GM18858 (cell line): ENCODE data around the gene CDH22.

Experiments used
- ATAC-seq: cut with Tn5 transposase; IDR thresholded peaks from one replicate; pipeline ENCODE4 v1.9.1; 2021; ENCODE audit not compliant: unreplicated experiment

CDH22 gene

DNA sequence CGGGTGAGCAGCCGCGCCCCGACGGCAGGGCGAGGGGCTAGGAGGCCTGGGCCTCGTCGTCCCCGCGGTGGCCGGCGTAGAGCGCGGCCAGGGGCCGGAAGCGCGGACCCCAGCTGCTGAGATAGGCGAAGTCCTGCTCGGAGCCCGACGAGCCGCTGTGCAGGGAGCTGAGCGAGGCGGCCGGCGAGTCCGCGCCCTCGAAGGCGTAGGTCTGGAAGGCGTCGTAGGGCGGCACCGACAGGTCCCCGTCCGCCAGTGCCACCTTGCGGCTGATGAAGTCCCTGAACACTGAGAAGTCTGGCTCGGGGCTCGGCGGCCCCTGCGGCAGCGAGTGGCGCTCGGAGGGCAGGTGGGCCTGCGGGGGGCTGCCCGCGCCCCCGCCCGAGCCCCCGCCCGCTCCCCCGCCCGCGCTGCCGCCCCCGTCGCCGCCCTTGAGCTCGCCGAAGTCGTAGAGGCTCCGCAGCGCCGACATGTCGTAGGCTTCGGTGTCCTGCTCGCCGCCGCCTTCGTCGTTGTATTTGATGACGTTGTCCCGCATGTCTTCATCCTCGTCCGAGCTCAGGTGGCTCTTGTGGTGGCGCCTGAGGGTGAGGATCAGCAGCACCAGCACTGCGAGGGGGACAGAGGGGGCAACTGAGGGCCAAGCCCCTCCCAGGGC, 133.7 kb downstream of the CDH22 start:
- no peak for ATAC-seq

DNA sequence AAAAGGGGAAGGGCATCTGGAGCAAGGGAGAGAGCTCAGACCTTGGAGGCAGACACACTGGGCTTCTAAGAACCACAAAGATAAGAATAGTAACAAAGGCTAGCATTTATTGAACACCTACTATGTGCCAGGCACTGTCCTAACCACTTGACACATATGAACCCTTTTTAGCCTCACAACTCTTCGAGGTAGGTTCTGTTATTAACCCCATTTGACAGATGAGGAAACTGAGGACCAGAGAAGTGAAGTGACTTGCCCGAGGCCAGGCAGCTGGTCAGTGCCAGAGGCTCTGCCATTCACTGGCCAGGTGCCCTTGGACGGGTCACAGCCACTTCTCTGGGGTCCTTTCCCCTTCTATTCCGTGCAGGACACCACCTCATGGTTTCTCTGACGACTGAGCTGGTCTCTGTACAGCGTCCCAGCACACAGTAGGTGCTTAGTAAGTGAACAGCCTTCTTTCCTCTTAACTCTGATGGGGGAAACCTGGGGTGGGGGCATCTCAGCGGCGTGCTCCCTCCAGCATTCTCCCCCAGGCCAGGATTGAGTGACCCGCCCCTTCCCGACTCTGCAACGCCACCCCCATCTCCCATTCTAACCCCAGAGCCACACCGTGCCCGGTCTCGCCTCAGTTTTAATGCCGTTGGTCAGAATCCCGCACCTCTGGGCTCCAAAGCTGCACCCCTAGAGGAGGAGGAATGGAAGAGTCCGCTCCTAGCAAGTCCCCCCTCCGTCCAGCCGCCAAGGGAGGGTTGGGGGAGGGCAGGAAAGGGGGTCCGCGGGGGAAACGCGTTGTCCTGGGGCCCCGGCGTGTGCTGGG, 134.4 kb downstream of the CDH22 start:
- ATAC-seq, result no peak

DNA sequence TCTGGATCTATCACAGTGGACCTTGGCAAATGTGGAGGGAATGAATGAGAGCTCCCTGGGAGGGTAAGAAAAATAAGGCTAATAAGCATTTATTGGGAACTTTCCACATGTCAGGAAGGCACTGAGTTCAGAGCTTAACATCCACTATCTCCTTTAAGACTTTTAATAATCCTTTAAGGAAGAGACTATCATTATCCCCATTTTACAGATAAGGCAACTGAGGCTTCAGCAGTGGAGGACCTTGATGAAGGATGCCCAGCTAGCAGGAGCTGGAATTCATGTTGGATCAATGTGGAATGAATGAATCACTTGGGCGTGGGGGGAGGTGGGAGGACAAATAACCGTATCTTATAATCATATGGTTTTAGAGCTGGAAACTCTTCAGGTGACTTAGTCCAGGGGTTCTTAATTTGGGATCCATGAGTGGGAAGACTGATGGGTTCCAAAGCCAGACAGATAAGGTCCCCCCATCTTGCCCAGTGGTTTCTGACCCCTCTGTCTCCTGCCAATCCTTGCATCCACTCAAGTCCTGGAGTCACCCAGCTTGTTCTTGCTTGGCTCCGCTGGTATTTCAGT, 135.2 kb downstream of the CDH22 start:
- ATAC-seq, result no peak

DNA sequence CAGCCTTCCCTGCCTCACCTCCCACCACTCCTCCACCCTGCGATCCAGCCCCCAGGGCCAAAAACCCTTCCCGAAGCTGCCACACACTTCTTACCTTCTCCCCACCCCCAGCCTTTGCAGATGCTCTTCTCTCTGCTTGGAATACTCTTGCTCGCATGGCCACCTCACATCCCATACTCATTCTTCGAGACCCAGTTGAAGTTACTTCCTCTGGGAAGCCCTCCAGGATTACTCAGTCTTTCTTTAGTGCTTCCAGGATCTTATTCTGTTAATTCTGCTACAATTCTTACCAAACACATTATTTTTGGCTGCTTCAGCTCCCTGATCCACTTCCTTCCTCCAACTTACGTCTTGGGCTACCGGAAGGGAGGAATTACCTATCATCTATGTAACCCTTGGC, 135.8 kb downstream of the CDH22 start:
- ATAC-seq, result no peak

DNA sequence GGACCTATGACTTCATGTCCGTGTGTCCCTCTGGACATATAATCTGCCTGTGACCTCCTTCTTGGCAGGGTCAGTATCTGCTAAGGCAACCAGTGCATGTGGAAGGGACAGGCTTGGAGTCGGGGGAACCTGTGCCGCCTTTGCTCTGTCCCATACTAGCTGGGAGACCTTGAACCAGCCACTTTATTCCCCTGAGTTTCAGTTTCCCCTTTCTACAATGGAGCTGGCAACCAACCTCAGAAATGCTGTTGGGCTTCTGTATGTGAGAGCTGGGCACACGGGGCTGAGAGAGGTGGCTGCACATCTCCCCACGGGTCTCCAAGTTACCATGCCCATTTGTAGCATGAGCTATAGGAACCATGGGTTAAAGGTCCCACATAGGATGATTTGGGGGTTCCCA, 136.4 kb downstream of the CDH22 start:
- no peak for ATAC-seq

DNA sequence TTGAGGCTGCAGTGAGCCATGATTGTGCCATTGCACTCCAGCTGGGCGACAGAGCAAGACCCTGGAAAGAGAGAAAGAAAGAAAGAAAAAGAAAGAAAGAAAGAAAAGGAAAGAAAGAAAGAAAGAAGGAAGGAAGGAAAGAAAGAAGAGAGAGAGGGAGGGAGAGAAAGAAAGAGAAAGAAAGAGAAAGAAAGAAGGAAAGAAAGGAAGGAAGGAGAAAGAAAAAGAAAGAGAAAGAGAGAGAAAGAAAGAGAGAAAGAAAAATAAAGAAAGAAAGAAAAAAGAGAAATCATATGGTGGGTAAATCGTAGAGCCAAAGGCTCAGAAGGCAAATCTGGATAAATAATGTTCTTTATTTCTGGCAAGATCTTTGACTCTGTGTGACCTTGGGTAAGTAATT, 136.8 kb downstream of the CDH22 start:
- ATAC-seq, result no peak

DNA sequence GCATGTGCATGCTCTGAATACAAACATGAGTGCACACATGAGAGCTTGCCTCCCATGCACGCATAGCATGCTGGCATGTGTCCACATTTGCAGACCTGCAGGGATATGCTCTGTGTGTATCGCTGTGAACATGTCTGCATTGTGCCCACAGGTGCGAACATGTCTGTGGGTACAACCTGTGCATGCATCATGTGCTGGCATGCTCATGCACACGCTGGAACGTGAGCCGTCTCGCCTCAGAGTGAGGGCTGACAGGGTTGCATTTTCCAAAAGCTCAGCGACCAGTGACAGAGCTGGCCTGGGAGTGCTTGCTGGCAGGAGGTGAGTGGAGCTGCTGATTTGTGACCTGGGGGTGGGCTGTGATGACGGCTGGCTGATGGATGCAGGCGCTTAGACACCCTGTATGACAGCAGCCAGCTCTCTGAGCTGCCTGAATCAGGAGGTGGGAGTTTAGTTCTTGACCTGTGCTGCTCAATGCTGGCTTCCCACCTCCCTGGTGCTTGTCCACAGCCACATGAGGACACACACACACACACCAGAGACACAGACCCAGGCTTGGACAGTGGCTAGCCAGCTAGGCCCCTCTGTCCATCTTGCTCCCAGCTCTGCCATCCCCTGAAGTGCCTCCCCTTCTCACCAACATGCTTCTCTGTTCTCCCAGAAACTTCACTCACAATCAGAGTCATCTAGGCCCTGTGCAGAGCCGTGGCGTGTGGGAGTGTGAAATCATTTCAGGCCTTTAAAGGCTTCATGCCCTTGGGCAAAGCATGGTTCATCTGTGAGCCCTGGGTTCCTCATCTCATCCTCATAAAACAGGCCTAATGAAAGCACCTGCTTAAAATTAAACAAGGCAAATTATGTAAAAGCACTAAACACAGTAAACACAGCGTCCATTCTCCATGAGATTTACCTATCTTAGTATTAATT, 138.8 kb downstream of the CDH22 start:
- no peak for ATAC-seq

DNA sequence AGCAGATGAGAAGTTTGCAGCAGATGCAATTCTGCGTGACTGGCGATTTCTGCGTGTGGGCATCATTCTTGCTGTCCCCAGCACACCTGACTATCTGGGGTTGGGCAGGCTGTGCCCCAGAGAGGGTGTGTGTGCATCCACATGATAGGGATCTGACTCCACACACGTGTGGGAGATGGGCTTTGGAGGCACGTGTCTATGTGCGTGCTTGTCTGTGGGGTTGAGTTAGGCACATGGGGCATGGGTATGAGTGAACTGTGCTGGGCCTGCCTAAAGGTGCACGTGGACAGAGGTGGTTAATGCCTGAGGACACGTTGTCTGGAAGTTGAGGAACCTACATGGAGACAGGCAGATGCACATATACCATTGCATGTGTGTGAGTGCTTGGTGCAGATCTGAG, 139.9 kb downstream of the CDH22 start:
- ATAC-seq, result no peak

DNA sequence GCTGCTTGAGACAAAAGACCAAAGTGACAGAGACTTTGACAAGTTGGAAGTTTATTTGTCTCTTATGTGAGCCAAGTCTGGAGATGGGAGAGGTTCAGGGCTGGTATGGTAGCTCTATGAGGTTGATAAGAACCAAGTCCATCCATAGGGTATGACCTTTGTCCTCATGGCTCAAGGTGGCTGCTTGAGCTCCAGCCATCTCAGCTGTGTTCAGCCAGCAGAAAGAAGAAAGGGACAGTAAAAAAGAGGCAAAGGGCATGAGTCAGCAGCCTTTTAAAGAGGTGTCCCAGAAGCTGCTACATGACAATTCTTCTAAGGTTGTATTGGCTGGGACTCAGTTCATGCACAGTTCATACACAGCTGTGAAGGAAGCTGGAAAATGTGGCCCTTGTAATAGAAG, 141.2 kb downstream of the CDH22 start:
- ATAC-seq, result no peak

DNA sequence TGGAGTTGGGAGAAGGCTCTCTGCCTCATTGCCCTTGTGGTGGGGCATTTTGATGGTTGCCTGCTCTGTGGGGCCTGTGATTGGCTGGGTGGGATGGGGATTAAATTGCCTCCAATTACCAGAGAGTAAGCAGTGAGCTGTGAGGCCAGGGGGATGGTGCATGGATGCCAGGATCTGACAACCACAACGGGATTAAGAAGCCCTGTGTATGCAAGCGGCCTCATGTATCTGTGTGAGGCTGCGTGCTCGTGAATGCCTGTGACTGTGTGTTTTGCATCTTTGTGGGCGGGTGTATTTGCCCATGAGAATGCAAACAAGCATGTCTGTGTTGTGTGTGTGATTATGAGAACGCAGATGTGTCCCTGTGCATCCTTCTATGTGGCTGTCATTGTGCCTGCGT, 144.0 kb downstream of the CDH22 start:
- no peak for ATAC-seq

DNA sequence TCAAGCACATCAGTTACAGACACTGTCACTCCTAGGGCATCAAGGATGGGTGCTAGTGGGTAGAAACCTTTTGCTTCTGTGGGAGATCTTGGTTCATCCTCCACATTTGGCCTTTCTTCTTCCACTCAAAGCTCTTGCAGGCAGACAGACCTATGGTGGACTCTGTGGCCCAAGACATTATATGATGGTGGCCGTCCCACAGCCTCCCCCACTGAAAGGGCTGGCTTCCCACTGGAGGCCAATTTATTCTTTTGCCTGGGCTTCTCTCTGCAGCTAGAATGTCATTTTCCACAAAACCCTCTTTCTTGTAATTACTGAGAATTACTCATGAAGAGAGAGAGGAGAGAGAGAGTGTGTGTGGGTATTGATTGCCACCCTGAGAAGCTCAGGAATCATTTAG, 146.4 kb downstream of the CDH22 start:
- no peak for ATAC-seq

DNA sequence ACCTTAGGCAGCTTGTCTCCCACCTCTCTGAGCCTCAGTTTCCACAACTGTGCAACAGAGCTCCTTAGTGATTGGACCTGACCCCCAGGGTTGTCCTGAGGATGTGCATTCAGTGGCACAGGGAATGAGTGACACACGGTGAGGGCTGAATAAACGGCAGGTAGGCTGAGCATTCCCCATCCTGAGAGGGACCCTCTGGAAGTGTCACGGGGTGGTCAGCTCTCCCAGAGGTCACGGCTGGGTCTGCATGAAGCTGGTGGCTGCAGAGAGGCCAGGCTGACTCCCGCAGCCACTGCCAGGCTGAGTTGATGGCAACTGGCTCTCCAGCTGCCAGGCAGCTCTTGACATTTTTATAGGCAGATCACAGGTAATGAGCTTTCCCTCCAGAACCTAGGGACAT, 147.6 kb downstream of the CDH22 start:
- no peak for ATAC-seq

DNA sequence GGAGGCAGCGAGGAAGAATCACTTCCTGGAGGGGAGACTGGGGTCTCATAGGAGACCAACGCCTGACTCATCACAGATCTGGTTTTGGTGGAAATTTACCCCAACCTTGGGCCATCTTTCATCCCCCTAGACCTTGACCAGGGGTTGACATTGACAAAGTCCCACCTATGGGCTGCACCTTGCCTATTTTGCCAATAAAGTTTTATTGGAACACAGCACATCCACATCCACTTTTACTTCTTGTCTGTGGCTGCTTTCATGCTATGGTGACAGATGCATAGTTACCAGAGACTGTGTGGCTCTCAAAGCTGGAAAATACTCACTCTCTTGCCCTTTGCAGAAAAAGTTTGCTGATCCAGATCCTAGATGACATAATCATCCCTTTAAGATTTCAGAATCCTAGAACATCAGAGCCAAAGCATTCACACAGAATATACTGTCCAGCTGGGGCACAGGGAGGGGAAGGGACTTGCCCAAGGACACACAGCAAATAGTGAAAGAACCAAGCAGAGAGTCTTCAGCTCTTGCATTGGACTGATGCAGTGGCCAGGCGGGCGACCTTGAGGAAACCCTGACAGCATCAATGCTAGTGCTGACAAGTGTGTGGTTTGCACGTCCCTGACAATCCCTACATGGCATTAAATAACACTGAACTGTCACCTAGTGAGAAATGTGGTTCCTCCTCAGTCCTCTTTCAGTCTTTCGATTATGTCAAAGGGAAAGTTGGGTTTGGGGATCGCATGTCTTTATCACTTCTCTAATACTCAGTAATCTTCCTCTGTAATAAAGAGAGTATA, 149.0 kb downstream of the CDH22 start:
- no peak for ATAC-seq

DNA sequence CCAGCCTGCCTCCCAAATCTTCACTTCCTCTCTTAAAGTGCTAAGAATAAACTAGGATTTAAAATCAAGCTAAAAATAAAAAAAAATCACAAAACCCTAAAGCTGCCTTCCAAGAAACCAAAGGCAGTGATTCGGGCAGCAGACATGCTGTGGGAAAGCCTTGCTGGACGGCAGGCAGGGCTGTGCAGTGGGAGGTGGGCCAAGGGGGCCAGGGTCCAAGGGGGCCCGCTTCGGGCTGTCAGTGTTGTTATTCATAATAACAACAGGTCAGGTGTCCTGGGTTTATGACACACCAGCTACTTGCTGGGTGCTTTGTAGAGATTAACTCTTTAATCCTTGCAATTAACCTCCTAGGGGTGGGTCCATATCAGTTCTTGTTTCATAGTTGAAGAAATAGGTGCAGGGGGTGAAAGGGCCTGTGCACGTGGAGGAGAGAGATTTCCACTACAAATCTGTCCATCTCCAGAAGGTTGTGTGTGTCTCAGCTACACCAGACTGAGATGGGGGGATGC, 149.8 kb downstream of the CDH22 start:
- ATAC-seq, result no peak

DNA sequence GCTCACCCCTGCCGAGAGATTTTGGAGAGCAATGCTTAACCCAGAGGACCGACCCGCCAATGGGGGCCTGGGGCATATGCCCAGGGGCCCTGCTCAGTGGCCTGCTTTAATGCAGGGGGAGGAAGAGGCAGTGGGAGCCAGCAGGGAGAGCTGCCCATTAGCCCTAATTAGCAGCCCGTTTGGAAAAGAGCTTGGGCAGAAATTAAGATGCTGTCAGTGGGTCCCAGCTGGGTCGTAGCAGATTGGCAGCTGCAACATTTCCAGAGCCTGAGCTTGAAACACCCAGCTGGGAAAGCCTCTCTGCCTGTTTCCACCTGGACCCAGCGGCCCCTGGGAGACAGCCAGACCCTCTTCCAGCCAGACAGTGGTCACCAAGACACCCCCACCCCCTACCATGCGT, 150.7 kb downstream of the CDH22 start:
- no peak for ATAC-seq

DNA sequence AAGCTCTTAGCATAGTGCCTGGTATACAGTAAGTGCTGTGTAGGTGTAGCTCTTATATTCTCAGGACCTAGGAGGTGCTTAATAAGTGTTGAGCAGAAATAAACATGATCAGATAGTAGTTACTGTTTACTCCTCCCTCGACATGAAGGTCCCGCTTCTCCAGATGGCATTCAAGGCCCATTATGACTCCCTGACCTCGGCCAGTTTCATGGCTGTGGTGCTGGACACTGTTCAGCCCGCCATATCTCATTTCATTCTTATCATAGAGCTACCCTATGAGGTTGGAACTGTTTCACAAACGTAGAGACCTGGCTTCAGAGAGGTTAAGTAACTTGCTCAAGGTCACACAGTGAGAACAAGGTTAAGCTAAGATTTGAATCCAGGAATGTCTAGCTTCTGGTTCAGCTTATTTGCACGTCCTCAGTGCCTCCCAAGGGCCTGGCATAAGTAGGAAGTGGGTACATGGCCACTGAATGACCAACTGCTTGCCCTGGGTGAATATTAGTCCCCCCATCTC, 151.2 kb downstream of the CDH22 start:
- no peak for ATAC-seq

DNA sequence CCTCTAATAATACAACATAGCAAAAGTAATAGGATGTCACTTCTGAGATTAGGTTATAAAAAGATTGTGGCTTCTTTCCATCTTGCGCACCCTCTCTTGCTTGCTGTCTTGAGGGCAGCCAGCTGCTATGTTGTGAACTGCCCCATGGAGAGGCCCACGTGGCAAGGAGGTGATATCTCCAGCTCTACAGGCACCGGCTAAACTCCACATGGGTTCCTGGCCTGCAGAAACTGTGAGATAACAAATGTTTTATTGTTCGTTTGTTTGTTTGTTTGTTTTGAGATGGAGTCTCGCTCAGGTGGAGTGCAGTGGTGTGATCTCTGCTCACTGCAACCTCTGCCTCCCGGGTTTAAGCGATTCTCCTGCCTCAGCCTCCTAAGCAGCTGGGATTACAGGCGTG, 152.2 kb downstream of the CDH22 start:
- ATAC-seq, result no peak

DNA sequence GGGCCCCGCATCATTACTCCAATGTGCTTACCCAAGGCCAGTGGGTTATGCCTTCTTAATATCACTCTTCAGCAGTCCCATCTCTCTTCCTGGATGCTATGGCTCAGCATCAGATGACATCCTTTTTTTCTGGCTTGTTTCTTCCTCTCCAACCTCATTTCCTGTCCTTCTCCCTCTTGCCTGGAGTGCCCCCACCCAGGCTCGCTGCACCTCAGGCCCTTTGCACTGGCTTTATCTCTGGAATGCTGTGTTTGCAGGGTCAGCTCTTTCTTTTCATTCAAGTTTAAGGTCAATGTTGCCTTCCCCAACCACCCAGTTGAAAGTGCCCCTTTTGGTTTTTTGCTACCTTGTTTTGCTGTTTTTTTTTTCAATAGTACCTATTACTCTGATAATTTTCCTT, 153.5 kb downstream of the CDH22 start:
- ATAC-seq, result no peak

DNA sequence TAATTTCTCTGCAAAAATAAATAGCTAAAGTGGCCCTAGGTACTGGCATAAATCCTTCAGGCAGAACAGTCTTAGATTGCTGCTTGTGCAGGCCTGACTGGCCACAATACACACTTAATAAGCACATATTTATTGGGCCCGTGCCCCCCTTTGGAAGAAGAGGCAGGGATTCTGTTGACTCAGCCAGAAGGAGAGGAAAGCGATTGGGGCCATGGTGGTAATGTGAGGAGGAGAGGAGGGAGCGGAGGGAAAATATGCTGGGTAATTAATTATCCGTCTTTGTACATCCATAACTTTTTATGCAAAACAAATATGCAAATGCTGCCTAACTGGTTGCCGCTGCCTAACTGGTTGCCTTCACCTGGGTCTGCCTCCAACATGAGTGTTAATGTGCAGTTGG, 154.0 kb downstream of the CDH22 start:
- no peak for ATAC-seq
